CD14-positive monocyte (primary cell): ENCODE measurements around the gene RFX4. TPM values are rescaled to one million over a fixed set of nuclear protein-coding genes. Genes with fewer than 3 reads are reported as not detected.

Experiments used
- DNase-seq, 3 donors: peaks; one replicate each; pipeline ENCODE4 v3.0.0-alpha.2; 2011 to 2022
- H2AFZ ChIP-seq: 2 replicates; pipeline ENCODE4 v1.6.0; 2012; ENCODE audit warnings: mild to moderate bottlenecking, low read depth, low read length, inconsistent platforms; ENCODE audit not compliant: insufficient read depth, poor library complexity, severe bottlenecking
- H3K27ac ChIP-seq, 2 donors: 1 replicate in 1 of 2; 2 replicates in 1 of 2; pipeline ENCODE4 v1.5.1; 2012 to 2013; ENCODE audit warnings: low read length in 2 of 2, control low read depth in 1 of 2, inconsistent platforms in 1 of 2, low read depth in 1 of 2, mild to moderate bottlenecking in 1 of 2
- H3K27me3 ChIP-seq, 2 donors: one replicate each; pipeline versions ENCODE4 v1.6.0 to v1.6.1; 2011 to 2013; ENCODE audit warnings: low read length in 2 of 2; ENCODE audit not compliant: control insufficient read depth in 2 of 2, insufficient read depth in 2 of 2
- H3K36me3 ChIP-seq, 2 donors: replicated peaks in 1 of 2; 1 replicate in 1 of 2; 2 replicates in 1 of 2; pipeline versions ENCODE4 v1.5.1 to v1.6.1; 2012 to 2013; ENCODE audit warnings: low read length in 2 of 2, control low read depth in 1 of 2, inconsistent platforms in 1 of 2, mild to moderate bottlenecking in 1 of 2; ENCODE audit not compliant: insufficient read depth in 2 of 2, control insufficient read depth in 1 of 2
- H3K4me1 ChIP-seq, 2 donors: 1 replicate in 1 of 2; 2 replicates in 1 of 2; pipeline versions ENCODE4 v1.5.1 to v1.6.1; 2012 to 2013; ENCODE audit warnings: low read length in 2 of 2, control low read depth in 1 of 2, inconsistent platforms in 1 of 2, mild to moderate bottlenecking in 1 of 2, moderate library complexity in 1 of 2; ENCODE audit not compliant: insufficient read depth in 2 of 2, control insufficient read depth in 1 of 2
- H3K4me2 ChIP-seq: replicated peaks from 2 replicates; pipeline ENCODE3; 2012; ENCODE audit warnings: low read length, moderate library complexity, mild to moderate bottlenecking; ENCODE audit not compliant: poor library complexity, severe bottlenecking; ENCODE audit errors: extremely low read depth
- H3K4me3 ChIP-seq, 3 experiments: fragments of 200-600 bp in 1 of 3; sonication (generic) in 1 of 3; replicated peaks in 1 of 3; 1 replicate in 2 of 3; 2 replicates in 1 of 3; pipeline ENCODE4 v1.5.1; 2011 to 2013; ENCODE audit warnings: low read length in 3 of 3, mild to moderate bottlenecking in 3 of 3, control low read depth in 2 of 3, low read depth in 2 of 3, inconsistent platforms in 1 of 3, moderate library complexity in 1 of 3
- H3K79me2 ChIP-seq: 2 replicates; pipeline ENCODE4 v1.6.0; 2012; ENCODE audit warnings: mild to moderate bottlenecking, control low read depth, inconsistent platforms, low read length, moderate library complexity; ENCODE audit not compliant: insufficient read depth
- H3K9ac ChIP-seq: 2 replicates; pipeline ENCODE4 v1.6.0; 2017; ENCODE audit warnings: low read length, mild to moderate bottlenecking; ENCODE audit not compliant: insufficient read depth, poor library complexity, severe bottlenecking
- H3K9me3 ChIP-seq, 2 donors: replicated peaks in 1 of 2; 1 replicate in 1 of 2; 2 replicates in 1 of 2; pipeline versions ENCODE4 v1.5.1 to v1.6.1; 2012 to 2013; ENCODE audit warnings: low read length in 2 of 2, control low read depth in 1 of 2; ENCODE audit not compliant: control insufficient read depth in 1 of 2, insufficient read depth in 1 of 2
- H4K20me1 ChIP-seq: 2 replicates; pipeline ENCODE4 v1.6.0; 2012; ENCODE audit warnings: mild to moderate bottlenecking, low read length, control low read depth, moderate library complexity; ENCODE audit not compliant: insufficient read depth
- H3K27ac Mint-ChIP-seq, 7 donors: one replicate each; pipeline ENCODE4 v1.8.0; 2020; ENCODE audit warnings: mild to moderate bottlenecking in 7 of 7, mixed read lengths in 7 of 7, moderate library complexity in 6 of 7, inconsistent platforms in 2 of 7
- H3K27me3 Mint-ChIP-seq, 3 donors: one replicate each; pipeline ENCODE4 v1.8.0; 2021 to 2022; ENCODE audit warnings: low read depth in 3 of 3, mild to moderate bottlenecking in 3 of 3, mixed read lengths in 3 of 3, moderate library complexity in 3 of 3, inconsistent platforms in 1 of 3
- H3K36me3 Mint-ChIP-seq, 2 donors: one replicate each; pipeline ENCODE4 v1.8.0; 2020; ENCODE audit warnings: mixed read lengths in 2 of 2, inconsistent platforms in 1 of 2, mild to moderate bottlenecking in 1 of 2
- H3K4me1 Mint-ChIP-seq: one replicate; pipeline ENCODE4 v1.8.0; 2020; ENCODE audit warnings: mild to moderate bottlenecking, mixed read lengths
- H3K4me3 Mint-ChIP-seq, 2 donors: one replicate each; pipeline ENCODE4 v1.8.0; 2020; ENCODE audit warnings: mild to moderate bottlenecking in 2 of 2, mixed read lengths in 2 of 2, moderate library complexity in 1 of 2
- H3K9me3 Mint-ChIP-seq, 7 donors: one replicate each; pipeline ENCODE4 v1.8.0; 2020 to 2022; ENCODE audit warnings: mixed read lengths in 7 of 7, mild to moderate bottlenecking in 6 of 7, moderate library complexity in 6 of 7, inconsistent platforms in 2 of 7
- CTCF ChIP-seq: fragments of 200-600 bp; IDR thresholded peaks from one replicate; pipeline ENCODE4 v1.8.0; 2022; ENCODE audit warnings: antibody characterized with exemption, mild to moderate bottlenecking
- WGBS: methylation state at CpG from one replicate; pipeline ENCODE4 v1.1.5; 2013; ENCODE audit warnings: missing lambda C conversion rate; ENCODE audit not compliant: insufficient coverage; 5-methylcytosine and 5-hydroxymethylcytosine counted together
- intact Hi-C, 2 donors: fragments of 100-400 bp; cut with micrococcal nuclease; formaldehyde crosslinking; loops; one replicate each; pipeline versions ENCODE4 v1.15.0 to v1.15.1; 2023
- polyA plus RNA-seq, 3 donors: library from polyadenylated mRNA; depleted of rRNA in 1 of 3; unstranded in 2 of 3; stranded (reverse) in 1 of 3; fragments of 300-500 nt in 2 of 3; fragments of >200 nt in 1 of 3; fragmentation: Illumina TruSeq in 2 of 3; gene quantifications; 1 replicate in 2 of 3; 2 replicates in 1 of 3; pipeline ENCODE4 v1.2.3, GENCODE V29; 2012 to 2021

RFX4 gene
- polyA plus RNA-seq, 3 donors: not detected

DNA sequence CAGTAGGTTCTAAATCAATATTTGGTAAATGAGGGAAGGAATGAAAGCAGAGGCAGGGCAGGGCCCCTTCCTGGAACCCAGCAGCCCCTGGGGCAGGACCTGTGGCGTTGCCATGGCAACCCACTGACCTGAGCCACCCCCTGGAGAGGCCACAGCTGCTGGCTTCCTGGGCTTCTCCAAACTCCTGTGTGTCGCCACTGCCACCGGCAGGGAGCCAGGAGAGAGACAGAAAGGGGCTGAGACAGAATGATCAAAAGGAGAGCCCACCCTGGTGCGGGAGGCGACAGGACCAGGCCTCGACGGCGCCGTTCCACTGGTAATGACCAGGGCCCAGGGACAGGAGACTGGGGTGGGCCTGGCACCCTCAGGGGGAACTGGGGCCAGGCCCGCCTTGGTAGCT, 18.2 kb downstream of the RFX4 start:
- WGBS: 91% methylated on average over 9 of the region's 10 CpGs
- Mint-ChIP-seq H3K36me3 (no peaks in the 10 kb centered on the region), H3K4me3 (no peak overlapping the region), H3K4me1 (no peaks in the 10 kb centered on the region), H3K27ac (no peak overlapping the region), H3K27me3 (peaks cover 13 to 18% (median 16%) of the 10 kb centered on the region in 3 donors), H3K9me3 (no peaks in the 10 kb centered on the region)
- DNase-seq: no peak
- Histone ChIP-seq H3K27me3 (peaks cover 0 to 5% of the 10 kb centered on the region in 2 donors), H3K4me3 (no peak overlapping the region), H3K9ac (no peak overlapping the region), H3K27ac (no peak overlapping the region), H3K4me2 (no peak overlapping the region), H3K36me3 (no peaks in the 10 kb centered on the region), H3K9me3 (no peaks in the 10 kb centered on the region), H3K4me1 (no peaks in the 10 kb centered on the region), H4K20me1 (no peaks in the 10 kb centered on the region), H2AFZ (no peak overlapping the region), H3K79me2 (no peaks in the 10 kb centered on the region)
- intact Hi-C loops: no loop called here
- no peak for TF ChIP-seq CTCF

- no peak overlapping the region for H3K27ac ChIP-seq
- H3K4me1 Mint-ChIP-seq: no peaks in the 10 kb centered on the region
- no peaks in the 10 kb centered on the region for H4K20me1 ChIP-seq
- no peaks in the 10 kb centered on the region for H3K4me1 ChIP-seq
- no peak for DNase-seq
- H2AFZ ChIP-seq: no peak overlapping the region
- H3K9ac ChIP-seq: no peak overlapping the region
- no peaks in the 10 kb centered on the region for H3K36me3 Mint-ChIP-seq
- H3K4me3 Mint-ChIP-seq: no peak overlapping the region
- H3K9me3 Mint-ChIP-seq: no peaks in the 10 kb centered on the region
- 92% methylated on average over 9 of the region's 11 CpGs for WGBS
- H3K79me2 ChIP-seq: no peaks in the 10 kb centered on the region
- H3K4me3 ChIP-seq: no peak overlapping the region
- peaks cover 9 to 15% (median 13%) of the 10 kb centered on the region in 3 donors for H3K27me3 Mint-ChIP-seq
- H3K4me2 ChIP-seq: no peak overlapping the region
- H3K9me3 ChIP-seq: no peaks in the 10 kb centered on the region
- TF ChIP-seq CTCF: no peak
- H3K27ac Mint-ChIP-seq: no peak overlapping the region
- intact Hi-C loops: no loop called here
- H3K36me3 ChIP-seq: no peaks in the 10 kb centered on the region
- H3K27me3 ChIP-seq: peaks cover 0 to 4% of the 10 kb centered on the region in 2 donors
Measured at GRCh38 chr12:106601496-106601895, 18.7 kb downstream of the RFX4 start.
